HG03354 (cell line): ENCODE measurements around the gene LDLRAD3.

Experiments
- ATAC-seq: cut with Tn5 transposase; IDR thresholded peaks from one replicate; pipeline ENCODE4 v1.9.1; 2021; ENCODE audit warnings: mild to moderate bottlenecking; ENCODE audit not compliant: unreplicated experiment, poor library complexity, severe bottlenecking

LDLRAD3 gene

DNA sequence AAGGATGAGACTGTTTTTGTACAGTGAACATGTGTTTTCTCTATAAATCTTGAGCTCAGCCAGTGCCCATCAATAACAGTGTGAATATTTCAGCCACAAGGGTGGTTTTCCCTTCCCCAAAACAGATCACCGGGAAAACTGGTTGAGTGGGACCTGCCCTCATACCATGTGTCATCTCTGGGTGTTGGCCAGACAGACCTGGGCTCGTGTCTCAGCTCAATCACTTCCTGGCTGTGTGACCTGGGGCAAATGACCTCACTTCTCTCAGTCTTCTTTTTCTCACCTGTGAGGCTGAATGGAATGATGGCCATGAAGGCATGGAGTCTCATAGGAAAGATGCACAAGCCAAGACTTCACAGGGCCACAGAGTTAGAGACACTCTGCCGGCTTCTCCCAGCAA is 270.6 kb downstream of the LDLRAD3 start:
- ATAC-seq: no peak

- no peak for ATAC-seq
Observed at GRCh38 chr11:36214976-36215692, 271.3 kb downstream of the LDLRAD3 start.

DNA sequence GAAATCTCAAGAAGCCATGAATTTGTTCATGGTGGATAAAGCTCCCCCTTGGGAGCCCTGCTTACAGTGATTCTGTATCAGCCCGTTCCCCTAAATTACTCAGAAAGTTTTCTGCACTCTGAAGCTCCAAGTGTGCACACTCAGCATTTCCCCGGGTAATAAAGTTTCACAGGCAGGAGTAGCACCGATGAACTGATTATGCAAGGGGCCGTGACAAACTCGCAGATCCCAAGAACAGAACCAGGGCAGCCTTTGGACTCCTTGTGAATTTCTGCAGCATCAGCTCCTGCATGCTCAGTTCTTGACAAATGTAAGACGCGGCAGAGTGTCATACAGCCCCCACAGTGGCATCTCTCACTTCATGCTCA is 271.8 kb downstream of the LDLRAD3 start:
- no peak for ATAC-seq

DNA sequence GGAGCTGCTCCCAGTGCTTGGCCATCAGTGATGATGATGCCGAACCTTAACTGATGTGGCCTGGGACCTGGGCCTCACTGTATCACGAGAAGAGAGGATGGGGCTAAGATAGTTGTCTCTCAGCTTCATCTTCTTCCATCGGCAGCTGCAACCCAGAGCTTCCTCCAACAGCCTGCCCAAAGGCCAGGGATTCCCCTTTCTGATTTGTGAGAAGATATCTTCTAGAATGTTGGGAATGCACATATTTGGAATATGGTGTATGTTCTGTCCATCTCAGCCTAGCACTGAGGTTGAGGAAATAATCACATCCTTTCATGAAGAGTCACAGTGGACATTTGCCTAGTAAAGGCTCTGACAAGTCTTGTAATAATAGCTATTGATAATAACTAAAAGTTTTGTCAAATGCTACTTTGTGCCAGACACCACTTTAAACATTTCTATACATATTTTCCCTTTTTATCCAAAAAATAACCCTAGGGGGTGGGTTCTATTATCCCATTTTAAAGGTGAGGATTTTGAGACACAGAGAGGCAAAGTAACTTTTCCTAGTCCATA is 272.3 kb downstream of the LDLRAD3 start:
- no peak for ATAC-seq

DNA sequence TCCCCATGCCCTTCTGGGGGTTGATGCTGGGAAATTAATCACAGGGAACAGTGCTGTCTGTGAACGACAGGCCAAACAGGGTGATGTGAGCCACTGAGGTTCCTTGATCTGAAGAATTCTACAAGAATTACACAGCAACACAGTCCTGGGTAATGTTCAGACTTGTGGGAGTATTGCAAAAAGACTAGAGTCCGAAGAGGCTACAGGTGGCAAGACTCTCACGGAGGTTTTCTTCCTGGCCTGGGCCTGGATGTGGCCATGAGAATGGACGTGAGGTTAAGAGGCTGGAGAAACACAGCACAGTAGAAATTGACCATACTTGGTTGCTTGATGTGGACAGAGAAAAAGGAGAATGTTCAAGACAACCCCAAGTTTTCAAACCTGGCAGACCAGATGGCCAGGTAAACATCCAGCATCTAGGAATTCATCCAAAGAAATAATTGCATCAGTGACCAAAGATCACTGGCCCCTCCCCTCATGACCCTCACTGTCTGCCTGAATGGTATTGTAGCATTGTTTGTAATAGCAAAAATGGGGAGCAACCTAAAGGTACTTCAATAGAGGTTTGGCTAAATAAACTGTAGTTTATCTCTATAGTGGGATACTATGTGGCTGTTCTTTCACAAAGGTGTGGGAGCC is 274.5 kb downstream of the LDLRAD3 start:
- ATAC-seq: no peak

GRCh38 chr11:36219996-36220395 is 276.1 kb downstream of the LDLRAD3 start:
- ATAC-seq: no peak

- ATAC-seq: no peak
Observed at GRCh38 chr11:36222831-36223635, 279.2 kb downstream of the LDLRAD3 start.

- no peak for ATAC-seq
Observed at GRCh38 chr11:36224209-36224882, 280.5 kb downstream of the LDLRAD3 start.

DNA sequence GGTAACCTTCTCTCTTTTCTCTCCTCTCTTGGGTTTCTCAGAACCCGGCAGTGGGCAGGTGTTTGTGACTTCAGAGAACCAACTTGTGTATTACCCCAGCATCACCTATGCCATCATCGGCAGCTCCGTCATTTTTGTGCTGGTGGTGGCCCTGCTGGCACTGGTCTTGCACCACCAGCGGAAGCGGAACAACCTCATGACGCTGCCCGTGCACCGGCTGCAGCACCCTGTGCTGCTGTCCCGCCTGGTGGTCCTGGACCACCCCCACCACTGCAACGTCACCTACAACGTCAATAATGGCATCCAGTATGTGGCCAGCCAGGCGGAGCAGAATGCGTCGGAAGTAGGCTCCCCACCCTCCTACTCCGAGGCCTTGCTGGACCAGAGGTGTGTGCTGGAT is 283.2 kb downstream of the LDLRAD3 start:
- ATAC-seq: no peak

- ATAC-seq: no peak
Observed at GRCh38 chr11:36228689-36229088, 284.8 kb downstream of the LDLRAD3 start.

DNA sequence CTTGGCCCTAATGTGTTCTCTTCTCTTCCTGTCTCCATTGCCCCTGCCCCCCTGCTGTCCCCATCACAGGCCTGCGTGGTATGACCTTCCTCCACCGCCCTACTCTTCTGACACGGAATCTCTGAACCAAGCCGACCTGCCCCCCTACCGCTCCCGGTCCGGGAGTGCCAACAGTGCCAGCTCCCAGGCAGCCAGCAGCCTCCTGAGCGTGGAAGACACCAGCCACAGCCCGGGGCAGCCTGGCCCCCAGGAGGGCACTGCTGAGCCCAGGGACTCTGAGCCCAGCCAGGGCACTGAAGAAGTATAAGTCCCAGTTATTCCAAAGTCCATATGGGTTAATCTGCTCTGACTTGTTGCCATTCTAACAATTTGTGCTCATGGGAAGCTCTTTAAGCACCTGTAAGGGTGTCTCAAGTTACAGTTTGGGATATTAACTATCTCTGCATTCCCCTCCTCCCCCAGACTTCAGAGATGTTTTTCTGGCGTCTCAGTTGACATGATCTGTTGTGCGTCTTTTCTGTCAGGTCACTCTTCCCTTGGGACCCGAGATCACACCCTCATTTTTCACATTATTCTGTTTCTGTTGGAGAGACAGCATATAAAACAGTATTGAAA is 285.3 kb downstream of the LDLRAD3 start:
- ATAC-seq: no peak

GRCh38 chr11:36230779-36231699 is 287.2 kb downstream of the LDLRAD3 start:
- ATAC-seq: no peak

- ATAC-seq: no peak
Observed at GRCh38 chr11:36233204-36233603, 289.3 kb downstream of the LDLRAD3 start.

DNA sequence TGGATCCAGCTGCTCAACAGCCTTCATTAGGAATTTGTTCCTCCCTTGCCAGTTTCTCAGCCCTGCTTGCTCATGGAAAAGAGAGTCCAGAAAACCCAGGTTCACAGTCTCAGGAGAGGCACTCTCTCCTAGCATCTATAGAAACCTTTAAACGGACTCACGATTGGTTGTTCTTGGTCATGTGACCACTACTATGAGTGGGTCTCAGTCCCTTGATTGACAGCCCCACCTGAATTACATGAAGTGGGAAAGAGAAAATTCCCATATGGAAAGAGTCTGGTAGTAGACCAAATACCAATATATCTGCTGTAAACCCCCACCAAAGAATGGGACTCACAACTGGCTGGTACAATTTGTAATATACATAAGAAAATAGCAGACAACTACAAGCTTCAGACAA is 291.0 kb downstream of the LDLRAD3 start:
- ATAC-seq: no peak

DNA sequence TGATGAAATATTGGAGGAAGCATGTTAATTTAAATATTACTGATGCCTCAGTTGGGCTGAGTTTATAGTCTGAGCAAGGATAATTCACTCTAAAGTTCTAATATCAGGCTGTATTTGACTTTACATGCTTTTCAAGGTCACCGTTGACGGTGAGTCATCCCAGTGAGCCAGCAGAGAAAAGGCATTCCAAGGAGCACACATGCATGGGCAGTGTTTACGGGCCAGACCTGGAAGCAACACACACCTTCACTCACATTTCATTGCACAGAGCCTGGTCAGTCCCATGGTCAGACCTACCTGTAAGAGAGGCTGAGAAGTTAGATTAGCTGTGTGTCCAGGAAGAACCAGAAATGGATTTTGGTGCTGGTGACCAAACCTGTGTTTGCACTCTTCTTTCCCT is 291.9 kb downstream of the LDLRAD3 start:
- no peak for ATAC-seq

GRCh38 chr11:36237391-36237790 is 293.5 kb downstream of the LDLRAD3 start:
- no peak for ATAC-seq

- ATAC-seq: no peak
Observed at GRCh38 chr11:36238036-36238631, 294.3 kb downstream of the LDLRAD3 start.

DNA sequence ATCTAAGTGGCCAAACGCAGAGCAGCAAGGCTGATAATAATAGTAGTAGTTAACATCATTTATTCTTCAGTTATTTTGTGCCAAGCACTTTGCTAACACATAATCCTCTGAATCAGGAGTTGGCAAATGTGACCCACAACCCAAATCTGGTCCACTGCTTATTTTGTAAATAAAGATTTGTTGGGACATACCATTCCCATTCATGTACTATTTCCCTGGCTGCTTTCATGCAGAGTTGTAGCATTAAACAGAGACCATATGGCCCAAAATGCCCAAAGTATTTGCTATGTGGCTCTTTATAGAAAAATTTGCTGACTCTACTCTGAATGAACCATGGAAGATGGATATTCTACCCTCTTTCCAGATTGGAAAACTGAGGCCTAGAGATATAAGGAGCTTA is 295.0 kb downstream of the LDLRAD3 start:
- ATAC-seq: no peak
